Uterus (tissue), 4 donors: ENCODE data around the gene C19orf25. TPM values are rescaled to one million over a fixed set of nuclear protein-coding genes. Genes with fewer than 3 reads are reported as not detected.
A peak's percentile ranks its signal among the peaks of the same experiment; 100 is the strongest.

Experiments
- DNase-seq, 2 donors: peaks; one replicate each; pipeline ENCODE4 v3.0.0-alpha.2; 2019 to 2020
- H3K27ac ChIP-seq, 2 donors: fragments of 200-600 bp; sonication (generic); 1 replicate in 1 of 2; 2 replicates in 1 of 2; pipeline ENCODE4 v1.5.1; 2016 to 2018
- H3K27me3 ChIP-seq, 2 donors: fragments of 200-600 bp; sonication (generic); one replicate each; pipeline ENCODE4 v1.5.1; 2018 to 2019; ENCODE audit warnings: control low read depth in 1 of 2
- H3K36me3 ChIP-seq, 2 donors: fragments of 200-600 bp; sonication (generic); one replicate each; pipeline ENCODE4 v1.5.1; 2019; ENCODE audit warnings: control low read depth in 1 of 2
- H3K4me1 ChIP-seq, 2 donors: fragments of 200-600 bp; sonication (generic); one replicate each; pipeline ENCODE4 v1.5.1; 2018 to 2019; ENCODE audit warnings: control low read depth in 1 of 2
- H3K4me3 ChIP-seq, 2 donors: fragments of 200-600 bp; sonication (generic); 1 replicate in 1 of 2; 2 replicates in 1 of 2; pipeline ENCODE4 v1.5.1; 2018 to 2019; ENCODE audit warnings: mild to moderate bottlenecking in 1 of 2
- H3K9me3 ChIP-seq, 2 donors: fragments of 200-600 bp; sonication (generic); one replicate each; pipeline ENCODE4 v1.5.1; 2019; ENCODE audit warnings: control low read depth in 1 of 2
- POLR2A ChIP-seq, 2 donors: fragments of 450-650 bp; IDR thresholded peaks; one replicate each; pipeline ENCODE4 v1.6.1; 2016; ENCODE audit warnings: antibody characterized with exemption in 2 of 2, mild to moderate bottlenecking in 1 of 2, moderate library complexity in 1 of 2
- intact Hi-C: fragments of 100-400 bp; cut with DNase I; formaldehyde crosslinking; loops from one replicate; pipeline ENCODE4 v1.15.1; 2023; ENCODE audit warnings: low total_unique reads
- total RNA-seq, 4 donors: library from RNA; depleted of rRNA in 3 of 4; stranded (reverse); fragments of >200 nt in 3 of 4; gene quantifications; one replicate each; pipeline versions ENCODE4 v1.1.0 to v1.2.4, GENCODE V29; 2014 to 2023
- TF ChIP-seq, protein P1 (sequence below), 4 experiments: fragments of 200-600 bp in 2 of 4; fragments of 450-650 bp in 2 of 4; sonication (generic) in 2 of 4; IDR thresholded peaks; one replicate each; pipeline ENCODE4 v1.5.1; 2016 to 2019; ENCODE audit warnings: antibody characterized with exemption in 4 of 4, mild to moderate bottlenecking in 2 of 4, moderate library complexity in 1 of 4
- donor health status: DM: yes; HTN: yes; CAD: no.

Gene C19orf25
- total RNA-seq, 4 donors from 2014 or later = 17.7 to 32.9 (median 28.9) TPM

DNA sequence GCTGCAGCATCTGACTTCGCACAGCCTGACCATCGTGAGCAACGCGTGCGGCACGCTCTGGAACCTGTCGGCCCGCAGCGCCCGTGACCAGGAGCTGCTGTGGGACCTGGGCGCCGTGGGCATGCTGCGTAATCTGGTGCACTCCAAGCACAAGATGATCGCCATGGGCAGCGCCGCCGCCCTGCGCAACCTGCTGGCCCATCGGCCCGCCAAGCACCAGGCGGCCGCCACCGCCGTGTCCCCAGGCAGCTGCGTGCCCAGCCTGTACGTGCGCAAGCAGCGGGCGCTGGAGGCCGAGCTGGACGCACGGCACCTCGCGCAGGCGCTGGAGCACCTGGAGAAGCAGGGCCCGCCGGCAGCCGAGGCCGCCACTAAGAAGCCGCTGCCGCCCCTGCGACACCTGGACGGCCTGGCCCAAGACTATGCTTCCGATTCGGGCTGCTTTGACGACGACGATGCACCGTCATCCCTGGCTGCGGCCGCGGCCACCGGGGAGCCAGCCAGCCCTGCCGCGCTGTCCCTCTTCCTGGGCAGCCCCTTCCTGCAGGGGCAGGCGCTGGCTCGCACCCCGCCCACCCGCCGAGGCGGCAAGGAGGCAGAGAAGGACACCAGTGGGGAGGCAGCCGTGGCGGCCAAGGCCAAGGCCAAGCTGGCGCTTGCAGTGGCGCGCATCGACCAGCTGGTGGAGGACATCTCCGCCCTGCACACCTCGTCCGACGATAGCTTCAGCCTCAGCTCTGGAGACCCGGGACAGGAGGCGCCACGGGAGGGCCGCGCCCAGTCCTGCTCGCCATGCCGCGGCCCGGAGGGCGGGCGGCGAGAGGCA lies 13.6 kb downstream of the C19orf25 start:
- no peak for DNase-seq
- peaks cover 21 to 30% of the 10 kb centered on the region in 2 donors for H3K27me3 ChIP-seq
- TF ChIP-seq POLR2A (IDR thresholded peaks at IDR 0.05) = no peak
- TF ChIP-seq, protein P1, sequence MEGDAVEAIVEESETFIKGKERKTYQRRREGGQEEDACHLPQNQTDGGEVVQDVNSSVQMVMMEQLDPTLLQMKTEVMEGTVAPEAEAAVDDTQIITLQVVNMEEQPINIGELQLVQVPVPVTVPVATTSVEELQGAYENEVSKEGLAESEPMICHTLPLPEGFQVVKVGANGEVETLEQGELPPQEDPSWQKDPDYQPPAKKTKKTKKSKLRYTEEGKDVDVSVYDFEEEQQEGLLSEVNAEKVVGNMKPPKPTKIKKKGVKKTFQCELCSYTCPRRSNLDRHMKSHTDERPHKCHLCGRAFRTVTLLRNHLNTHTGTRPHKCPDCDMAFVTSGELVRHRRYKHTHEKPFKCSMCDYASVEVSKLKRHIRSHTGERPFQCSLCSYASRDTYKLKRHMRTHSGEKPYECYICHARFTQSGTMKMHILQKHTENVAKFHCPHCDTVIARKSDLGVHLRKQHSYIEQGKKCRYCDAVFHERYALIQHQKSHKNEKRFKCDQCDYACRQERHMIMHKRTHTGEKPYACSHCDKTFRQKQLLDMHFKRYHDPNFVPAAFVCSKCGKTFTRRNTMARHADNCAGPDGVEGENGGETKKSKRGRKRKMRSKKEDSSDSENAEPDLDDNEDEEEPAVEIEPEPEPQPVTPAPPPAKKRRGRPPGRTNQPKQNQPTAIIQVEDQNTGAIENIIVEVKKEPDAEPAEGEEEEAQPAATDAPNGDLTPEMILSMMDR (IDR thresholded peaks at IDR 0.05) = peak in 2 of 4 experiments; percentile 8 to 25
- H3K9me3 ChIP-seq = no peaks in the 10 kb centered on the region
- no peaks in the 10 kb centered on the region for H3K36me3 ChIP-seq
- peaks cover 8 to 42% of the 10 kb centered on the region in 2 donors for H3K4me1 ChIP-seq
- intact Hi-C loops = no loop called here
- H3K4me3 ChIP-seq = no peak overlapping the region
- H3K27ac ChIP-seq = no peak overlapping the region

DNA sequence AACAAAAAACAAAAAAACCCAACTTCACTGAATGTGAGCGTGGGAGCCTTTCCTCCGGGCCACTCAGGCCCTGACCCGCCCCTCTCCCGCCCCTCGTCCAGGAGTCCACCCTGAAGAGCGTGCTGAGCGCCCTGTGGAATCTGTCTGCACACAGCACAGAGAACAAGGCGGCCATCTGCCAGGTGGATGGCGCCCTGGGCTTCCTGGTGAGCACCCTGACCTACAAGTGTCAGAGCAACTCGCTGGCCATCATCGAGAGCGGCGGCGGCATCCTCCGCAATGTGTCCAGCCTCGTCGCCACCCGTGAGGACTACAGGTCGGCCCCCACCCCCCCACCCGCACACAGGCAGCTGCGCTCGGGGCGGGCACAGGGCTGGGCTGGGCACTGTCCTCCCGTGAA lies 17.2 kb downstream of the C19orf25 start:
- no peak for DNase-seq
- H3K4me3 ChIP-seq = no peak overlapping the region
- intact Hi-C loops = no loop called here
- no peak overlapping the region for H3K27ac ChIP-seq
- H3K27me3 ChIP-seq = peaks cover 2 to 8% of the 10 kb centered on the region in 2 donors
- TF ChIP-seq, protein P1 (IDR thresholded peaks at IDR 0.05) = no peak
- no peak for TF ChIP-seq POLR2A (IDR thresholded peaks at IDR 0.05)
- H3K4me1 ChIP-seq = peaks cover 0 to 8% of the 10 kb centered on the region in 2 donors
- H3K9me3 ChIP-seq = no peaks in the 10 kb centered on the region
- H3K36me3 ChIP-seq = no peaks in the 10 kb centered on the region

DNA sequence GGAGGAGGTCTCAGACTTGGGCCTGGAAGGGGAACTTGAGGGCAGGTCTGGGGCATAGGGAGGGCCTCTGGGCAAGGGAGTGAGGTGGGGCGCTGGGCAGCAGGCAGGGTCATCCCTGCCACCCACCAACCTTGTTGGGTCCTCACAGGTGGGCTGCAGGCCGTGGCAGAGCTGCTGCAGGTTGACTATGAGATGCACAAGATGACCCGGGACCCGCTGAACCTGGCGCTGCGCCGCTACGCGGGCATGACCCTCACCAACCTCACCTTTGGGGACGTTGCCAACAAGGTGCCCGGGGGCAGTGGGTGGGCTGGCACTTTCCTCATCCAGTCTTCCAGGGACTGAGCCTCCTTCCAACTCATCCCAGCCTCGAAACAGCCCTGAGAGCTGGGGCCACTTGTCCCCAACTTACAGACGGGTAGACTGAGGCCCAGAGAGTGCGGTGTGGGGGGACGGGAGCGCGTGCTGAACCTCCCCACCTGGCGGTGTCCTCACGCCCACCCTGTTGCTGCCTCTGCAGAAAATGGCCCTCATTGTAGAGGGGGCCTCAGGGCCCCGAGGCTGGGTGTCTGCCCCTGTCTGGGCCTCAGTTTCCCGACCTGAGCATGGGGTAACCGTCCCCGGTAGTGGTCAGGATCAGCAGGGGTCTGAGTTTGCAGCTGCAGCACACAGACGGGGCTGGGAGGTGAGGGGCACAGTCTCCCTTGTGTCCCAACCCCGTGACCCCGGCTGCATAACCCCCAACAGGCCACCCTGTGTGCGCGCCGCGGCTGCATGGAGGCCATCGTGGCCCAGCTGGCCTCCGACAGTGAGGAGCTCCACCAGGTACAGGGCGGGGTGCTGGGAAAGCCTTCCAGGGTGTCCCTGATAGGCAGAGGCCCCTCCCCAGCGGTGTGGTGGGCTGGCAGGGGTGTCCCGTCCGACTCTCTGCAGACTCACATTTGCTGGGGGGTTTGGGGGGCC lies 18.7 kb downstream of the C19orf25 start:
- intact Hi-C loops = no loop called here
- peaks cover 9 to 14% of the 10 kb centered on the region in 2 donors for H3K27me3 ChIP-seq
- no peaks in the 10 kb centered on the region for H3K4me1 ChIP-seq
- no peaks in the 10 kb centered on the region for H3K36me3 ChIP-seq
- H3K27ac ChIP-seq = no peak overlapping the region
- TF ChIP-seq, protein P1 (IDR thresholded peaks at IDR 0.05) = no peak
- no peak for TF ChIP-seq POLR2A (IDR thresholded peaks at IDR 0.05)
- DNase-seq = no peak
- no peaks in the 10 kb centered on the region for H3K9me3 ChIP-seq
- no peak overlapping the region for H3K4me3 ChIP-seq

DNA sequence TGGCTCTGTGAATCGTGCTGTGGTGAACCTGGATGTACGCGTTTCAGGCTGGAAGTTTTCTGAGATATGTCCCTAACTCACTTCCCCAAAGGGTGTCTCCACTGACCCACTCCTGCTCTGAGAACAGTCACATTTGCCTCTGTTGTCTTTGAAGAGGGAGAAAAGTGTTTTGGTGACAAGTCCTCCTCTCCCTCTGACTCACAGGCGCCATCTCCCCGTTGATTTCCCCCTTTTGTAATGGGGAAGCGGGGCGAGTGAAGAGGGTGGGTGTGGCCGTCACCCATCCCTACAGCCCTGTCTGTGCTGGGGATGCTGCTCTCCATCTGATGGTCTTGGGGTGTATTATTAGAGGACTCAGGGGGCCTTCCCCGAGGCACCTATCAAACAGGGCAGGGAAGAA lies 19.5 kb downstream of the C19orf25 start:
- intact Hi-C loops = no loop called here

More for the DNA sequence above, 19.5 kb downstream of the C19orf25 start:
- H3K36me3 ChIP-seq = no peaks in the 10 kb centered on the region
- no peak overlapping the region for H3K27ac ChIP-seq
- no peak overlapping the region for H3K4me3 ChIP-seq
- DNase-seq = no peak
- peaks cover 17 to 19% of the 10 kb centered on the region in 2 donors for H3K27me3 ChIP-seq
- H3K9me3 ChIP-seq = no peaks in the 10 kb centered on the region
- TF ChIP-seq, protein P1 (IDR thresholded peaks at IDR 0.05) = no peak
- TF ChIP-seq POLR2A (IDR thresholded peaks at IDR 0.05) = no peak
- no peaks in the 10 kb centered on the region for H3K4me1 ChIP-seq
